Measurements from ENCODE around the gene LTA4H.

- no peak for TF ChIP-seq CTCF (conservative IDR thresholded peaks at IDR 0.05; ENCODE audit: low read depth, low read length)
- TF ChIP-seq POLR2A (IDR thresholded peaks at IDR 0.05; ENCODE audit: low read depth, low read length), result no peak
Observed at GRCh38 chr12:95976416-95976832, 59.0 kb downstream of the LTA4H start.

Data from IMR-90 (cell line).